Choroid plexus epithelial cell (primary cell): ENCODE data around the gene TP53I13.

ENCODE experiments used
- DNase-seq: peaks from one replicate; pipeline ENCODE4 v3.0.0-alpha.2; 2010; ENCODE audit warnings: low read depth
- H3K4me3 ChIP-seq: 2 replicates; pipeline ENCODE4 v1.5.1; 2011; ENCODE audit warnings: low read depth, mild to moderate bottlenecking, control low read depth, low read length, moderate library complexity
- TF ChIP-seq, protein P1 (sequence below): conservative IDR thresholded peaks from 2 replicates; pipeline ENCODE4 v1.5.1; 2011; ENCODE audit warnings: low read depth, mild to moderate bottlenecking, control low read depth, inconsistent platforms, low read length, moderate library complexity

The TP53I13 gene

DNA sequence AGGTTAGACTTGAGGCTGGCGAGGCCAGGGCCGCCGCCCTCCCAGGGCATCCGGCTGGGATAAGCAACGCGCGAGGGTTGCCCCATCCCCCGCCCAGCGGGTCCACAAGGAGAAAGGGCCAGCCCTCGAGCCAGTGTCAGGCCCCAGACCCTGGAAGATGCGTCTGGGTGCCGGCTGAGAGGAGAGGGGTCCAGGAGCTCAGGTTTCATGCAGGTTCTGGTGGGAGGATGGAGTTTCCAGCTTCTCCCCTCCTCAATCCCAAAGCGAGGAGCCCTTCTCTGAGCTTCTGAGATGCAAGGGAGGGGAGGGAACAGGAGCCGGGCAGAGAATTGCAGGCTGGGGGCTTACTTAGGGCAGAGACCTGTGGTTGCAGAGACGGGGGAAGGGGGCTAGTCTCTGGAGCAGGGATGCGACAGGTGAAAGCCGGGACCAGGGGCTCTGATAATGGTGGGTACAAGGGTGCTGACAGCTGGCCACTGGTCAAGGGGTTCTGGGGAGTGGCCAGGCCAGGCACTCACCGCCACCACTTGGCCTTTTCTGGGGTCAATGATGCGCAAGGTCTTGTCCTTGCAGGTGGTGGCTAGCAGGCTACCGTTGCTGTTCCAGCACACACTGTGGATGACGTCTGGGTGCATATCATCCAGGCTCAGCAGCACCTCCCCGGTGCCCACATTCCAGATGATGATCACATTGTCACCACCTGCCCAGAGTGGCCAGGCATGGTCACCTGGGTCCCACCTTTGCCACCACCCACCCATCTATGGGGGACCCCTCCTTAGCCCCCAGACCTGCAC, 50.0 kb downstream of the TP53I13 start:
- TF ChIP-seq, protein P1, sequence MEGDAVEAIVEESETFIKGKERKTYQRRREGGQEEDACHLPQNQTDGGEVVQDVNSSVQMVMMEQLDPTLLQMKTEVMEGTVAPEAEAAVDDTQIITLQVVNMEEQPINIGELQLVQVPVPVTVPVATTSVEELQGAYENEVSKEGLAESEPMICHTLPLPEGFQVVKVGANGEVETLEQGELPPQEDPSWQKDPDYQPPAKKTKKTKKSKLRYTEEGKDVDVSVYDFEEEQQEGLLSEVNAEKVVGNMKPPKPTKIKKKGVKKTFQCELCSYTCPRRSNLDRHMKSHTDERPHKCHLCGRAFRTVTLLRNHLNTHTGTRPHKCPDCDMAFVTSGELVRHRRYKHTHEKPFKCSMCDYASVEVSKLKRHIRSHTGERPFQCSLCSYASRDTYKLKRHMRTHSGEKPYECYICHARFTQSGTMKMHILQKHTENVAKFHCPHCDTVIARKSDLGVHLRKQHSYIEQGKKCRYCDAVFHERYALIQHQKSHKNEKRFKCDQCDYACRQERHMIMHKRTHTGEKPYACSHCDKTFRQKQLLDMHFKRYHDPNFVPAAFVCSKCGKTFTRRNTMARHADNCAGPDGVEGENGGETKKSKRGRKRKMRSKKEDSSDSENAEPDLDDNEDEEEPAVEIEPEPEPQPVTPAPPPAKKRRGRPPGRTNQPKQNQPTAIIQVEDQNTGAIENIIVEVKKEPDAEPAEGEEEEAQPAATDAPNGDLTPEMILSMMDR, result no peak
- DNase-seq, result no peak
- peak overlapping the region; percentile 49 for H3K4me3 ChIP-seq

DNA sequence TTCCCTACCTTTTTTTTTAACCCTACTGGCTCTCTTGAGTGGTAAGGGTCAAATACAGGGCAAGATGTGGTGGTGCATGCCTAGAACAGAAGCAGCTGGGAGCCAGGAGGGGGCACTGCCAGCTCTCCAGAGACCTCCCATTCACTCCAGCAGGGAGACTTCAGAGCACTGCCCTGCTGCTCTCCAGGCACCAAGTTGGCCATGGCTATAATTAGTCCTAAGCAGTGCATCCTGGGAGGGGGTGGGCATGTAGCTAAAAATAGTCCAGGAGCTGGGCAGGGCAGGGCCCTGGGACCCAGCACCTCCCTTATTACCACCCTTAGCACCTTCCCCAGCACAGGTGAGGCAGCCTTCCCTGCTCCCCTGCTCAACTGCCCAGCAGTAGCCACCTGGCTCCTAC, 50.8 kb downstream of the TP53I13 start:
- TF ChIP-seq, protein P1, result peak; percentile 46
- peak; percentile 59 for DNase-seq
- H3K4me3 ChIP-seq, result no peak overlapping the region

DNA sequence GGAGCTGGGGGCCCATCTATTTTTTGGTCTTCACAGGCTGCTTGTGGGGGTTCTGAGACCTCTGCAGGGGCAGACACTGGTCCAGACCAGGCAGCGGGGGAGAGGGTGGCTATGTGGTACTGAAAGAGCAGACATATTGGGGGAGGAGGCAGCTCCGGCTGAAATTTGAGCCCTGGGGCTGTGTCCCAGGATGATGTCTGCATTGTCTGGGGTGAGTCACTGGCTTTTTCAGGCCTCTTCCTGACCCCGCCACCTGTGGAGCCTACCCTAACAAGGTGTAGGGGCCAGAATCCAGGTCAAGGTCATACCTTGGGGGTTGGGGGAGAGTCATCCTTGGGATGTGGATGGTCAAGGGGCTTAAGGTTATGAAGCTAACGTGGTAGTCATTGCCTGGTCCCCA, 51.8 kb downstream of the TP53I13 start:
- H3K4me3 ChIP-seq, result no peak overlapping the region
- peak; percentile 45 for DNase-seq

DNA sequence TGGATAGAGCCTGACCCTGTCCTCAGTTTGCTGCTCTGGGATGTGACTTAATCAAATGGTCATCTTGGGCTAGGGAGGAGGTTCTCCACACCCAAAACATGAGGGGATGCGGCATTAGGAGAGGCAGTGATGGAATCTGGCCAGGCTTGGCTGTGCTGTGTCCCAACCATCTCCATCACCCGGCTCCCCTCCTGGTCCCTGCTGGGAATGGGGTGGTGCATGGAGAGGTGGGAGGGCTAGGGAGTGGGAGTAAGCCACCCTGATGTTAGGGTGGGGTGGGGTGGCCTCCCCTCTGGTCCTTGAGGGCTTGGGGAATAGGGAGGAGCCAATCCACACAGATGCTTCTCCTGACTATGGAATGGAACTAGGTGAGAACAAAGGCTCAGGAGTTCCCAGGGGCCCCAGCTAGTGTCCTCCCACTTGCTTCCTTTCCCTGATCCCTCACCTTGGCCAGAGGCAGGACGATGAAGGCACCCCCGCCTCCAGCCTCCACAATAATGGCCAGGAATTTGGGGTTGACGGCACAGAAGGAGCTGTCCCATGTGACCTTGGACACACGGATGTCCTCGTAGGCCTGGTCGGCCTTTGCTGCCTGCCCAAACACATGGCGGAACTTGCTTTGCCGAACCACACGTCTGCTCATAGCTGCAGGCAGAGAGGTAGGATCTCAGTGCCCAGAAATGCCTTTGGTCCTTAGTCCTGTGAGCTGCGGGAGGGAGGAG, 52.4 kb downstream of the TP53I13 start:
- no peak for DNase-seq
- no peak overlapping the region for H3K4me3 ChIP-seq
- TF ChIP-seq, protein P1, result no peak

More for the DNA sequence above, 51.8 kb downstream of the TP53I13 start:
- TF ChIP-seq, protein P1, result no peak

DNA sequence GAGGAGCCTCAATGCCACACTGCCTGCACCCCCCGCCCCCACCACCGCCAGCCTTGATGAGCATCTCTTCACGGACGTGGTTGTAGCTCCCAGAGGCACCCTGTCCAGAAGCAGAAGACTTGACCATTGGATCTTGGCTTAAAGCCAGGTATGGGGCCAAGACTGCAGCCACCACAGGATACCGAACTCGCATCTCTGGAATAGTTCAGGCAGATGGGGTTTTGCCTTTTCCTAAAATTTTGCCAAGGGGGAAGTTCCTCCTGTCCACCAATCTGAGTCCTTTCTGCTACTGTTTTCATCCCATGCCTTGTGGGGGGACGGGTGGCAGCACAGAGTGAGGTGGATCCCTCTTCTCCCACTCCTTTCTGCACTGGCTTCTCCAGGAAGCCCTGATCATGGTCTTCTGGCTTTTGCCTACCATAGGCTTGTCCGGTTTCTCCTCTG, 53.3 kb downstream of the TP53I13 start:
- TF ChIP-seq, protein P1, result no peak
- DNase-seq, result no peak
- peak overlapping the region; percentile 69 for H3K4me3 ChIP-seq
